VCaP (cell line): ENCODE measurements around the gene FBXO34.

Experiments
- H3K27ac ChIP-seq: fragments of 450-650 bp; 2 replicates; pipeline ENCODE4 v1.5.1; 2017
- TF ChIP-seq, protein P1 (sequence below): fragments of 450-650 bp; conservative IDR thresholded peaks from 2 replicates; pipeline ENCODE4 v1.5.1; 2017; ENCODE audit warnings: mild to moderate bottlenecking, moderate library complexity

FBXO34 gene

DNA sequence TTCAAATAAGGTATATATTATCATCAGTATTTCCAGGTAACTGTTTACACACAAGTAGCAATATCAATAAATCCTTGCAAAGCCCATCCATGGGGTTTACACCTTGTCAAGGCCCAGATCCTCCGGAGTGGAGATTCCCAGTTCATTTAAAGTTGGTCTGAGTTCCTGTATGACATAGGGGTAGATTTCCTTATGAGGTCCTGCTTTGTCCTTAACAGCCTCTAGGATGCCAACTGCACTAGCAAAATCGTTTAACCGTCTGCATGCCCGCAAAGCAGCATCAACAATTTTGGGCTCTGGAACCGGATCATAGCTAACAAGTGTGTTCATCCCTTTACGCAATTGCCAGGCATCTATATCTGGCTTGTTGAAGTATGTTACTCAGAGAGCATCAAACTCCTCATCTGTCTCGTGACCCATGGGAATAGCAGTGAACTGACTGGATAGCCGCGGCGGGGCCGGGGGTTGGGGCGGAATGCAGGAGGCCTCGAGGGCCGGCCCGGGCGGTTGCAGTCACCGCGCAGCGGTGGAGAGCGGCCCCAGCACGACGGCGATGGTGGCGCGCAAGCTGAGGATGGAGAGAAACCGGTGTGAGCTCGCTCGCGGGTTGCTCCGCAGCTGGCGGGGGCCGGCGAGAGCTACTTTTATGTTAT lies 30.6 kb upstream of the FBXO34 start:
- TF ChIP-seq, protein P1, sequence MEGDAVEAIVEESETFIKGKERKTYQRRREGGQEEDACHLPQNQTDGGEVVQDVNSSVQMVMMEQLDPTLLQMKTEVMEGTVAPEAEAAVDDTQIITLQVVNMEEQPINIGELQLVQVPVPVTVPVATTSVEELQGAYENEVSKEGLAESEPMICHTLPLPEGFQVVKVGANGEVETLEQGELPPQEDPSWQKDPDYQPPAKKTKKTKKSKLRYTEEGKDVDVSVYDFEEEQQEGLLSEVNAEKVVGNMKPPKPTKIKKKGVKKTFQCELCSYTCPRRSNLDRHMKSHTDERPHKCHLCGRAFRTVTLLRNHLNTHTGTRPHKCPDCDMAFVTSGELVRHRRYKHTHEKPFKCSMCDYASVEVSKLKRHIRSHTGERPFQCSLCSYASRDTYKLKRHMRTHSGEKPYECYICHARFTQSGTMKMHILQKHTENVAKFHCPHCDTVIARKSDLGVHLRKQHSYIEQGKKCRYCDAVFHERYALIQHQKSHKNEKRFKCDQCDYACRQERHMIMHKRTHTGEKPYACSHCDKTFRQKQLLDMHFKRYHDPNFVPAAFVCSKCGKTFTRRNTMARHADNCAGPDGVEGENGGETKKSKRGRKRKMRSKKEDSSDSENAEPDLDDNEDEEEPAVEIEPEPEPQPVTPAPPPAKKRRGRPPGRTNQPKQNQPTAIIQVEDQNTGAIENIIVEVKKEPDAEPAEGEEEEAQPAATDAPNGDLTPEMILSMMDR = no peak
- H3K27ac ChIP-seq = no peak overlapping the region

DNA sequence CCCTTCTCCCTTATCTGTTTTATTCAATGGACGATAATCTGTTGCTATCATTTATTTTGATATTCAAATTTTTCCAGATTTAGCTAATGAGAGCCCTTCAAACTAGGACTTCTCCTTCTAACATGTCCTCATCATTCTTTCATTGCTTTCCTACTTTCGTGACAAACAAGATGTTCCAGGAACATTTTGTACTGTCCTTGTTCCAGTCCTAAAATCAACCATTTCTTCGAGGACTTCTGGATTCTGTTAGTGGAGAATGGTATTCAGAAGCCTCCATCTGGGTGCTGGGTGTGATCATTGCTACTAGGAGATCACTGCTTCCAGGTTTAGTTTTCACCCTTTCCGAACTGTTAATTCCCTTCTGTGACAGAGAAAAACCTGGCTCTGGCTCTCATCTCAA lies 29.5 kb upstream of the FBXO34 start:
- TF ChIP-seq, protein P1 = no peak
- H3K27ac ChIP-seq = no peak overlapping the region

DNA sequence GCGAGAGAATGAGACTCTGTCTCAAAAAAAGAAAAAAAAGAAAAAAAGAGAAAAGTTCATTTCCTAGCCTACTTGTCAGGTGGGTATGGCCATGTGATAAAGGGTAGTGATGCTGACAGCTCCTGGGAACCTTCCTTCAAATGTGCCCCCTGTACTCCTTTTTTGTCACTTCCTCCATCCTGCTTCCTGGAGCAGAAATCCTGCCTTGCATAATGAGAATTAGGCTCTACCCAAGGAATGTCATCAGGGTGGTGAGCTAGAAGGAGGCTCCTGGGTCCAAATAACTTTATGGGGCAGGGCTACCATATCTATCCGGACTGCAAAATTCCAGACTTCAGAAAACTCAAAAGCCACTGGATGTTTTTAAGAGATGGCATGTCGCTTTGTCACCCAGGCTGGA lies 27.8 kb upstream of the FBXO34 start:
- TF ChIP-seq, protein P1 = no peak
- no peak overlapping the region for H3K27ac ChIP-seq

DNA sequence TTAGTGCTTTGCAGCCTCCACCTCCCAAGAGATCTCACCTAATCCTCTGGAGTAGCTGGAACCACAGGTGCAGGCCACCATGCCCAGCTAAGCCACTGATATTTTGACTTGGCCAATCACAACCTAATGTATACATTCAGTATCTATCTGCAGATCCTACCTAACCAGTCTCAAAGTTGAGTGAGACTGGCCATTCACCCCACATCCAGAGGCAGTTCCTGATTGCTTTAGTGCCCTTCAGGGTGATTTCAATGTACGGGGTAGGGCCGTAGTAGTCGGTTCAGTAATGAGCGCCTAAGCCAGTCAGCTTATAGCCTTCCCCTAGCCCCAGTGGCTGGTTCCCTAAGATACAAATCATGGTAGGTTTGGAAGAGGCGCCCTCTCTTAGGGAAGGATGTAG lies 27.4 kb upstream of the FBXO34 start:
- TF ChIP-seq, protein P1 = no peak
- H3K27ac ChIP-seq = no peak overlapping the region

DNA sequence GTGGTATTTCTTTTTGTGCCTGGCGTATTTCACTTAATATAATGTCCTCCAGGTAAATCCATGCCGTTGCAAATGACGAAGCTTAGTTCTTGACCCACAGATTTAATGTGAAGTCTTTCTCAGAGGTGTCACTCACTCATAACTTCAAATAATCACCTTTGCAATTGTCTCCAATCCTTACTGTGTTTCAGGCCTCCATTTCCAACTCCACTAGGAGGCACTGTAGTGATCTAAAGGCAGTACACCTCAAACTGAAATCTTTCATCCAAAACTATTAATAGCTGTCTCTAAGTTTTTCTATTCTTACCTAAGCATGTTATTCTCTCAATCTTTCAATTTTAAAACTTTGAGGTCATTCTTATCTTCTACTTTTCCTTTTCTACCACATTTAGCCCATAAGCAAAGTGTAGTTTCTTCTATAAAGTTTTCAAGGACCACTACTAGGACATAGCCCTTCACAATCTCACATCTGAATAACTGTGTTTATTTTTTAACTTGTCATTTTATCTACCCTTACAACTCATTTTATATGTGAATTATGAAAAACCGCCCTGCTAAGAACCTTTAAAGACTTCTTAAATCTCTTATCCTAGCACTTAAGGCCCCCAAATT lies 25.5 kb upstream of the FBXO34 start:
- TF ChIP-seq, protein P1 = peak; percentile 68

DNA sequence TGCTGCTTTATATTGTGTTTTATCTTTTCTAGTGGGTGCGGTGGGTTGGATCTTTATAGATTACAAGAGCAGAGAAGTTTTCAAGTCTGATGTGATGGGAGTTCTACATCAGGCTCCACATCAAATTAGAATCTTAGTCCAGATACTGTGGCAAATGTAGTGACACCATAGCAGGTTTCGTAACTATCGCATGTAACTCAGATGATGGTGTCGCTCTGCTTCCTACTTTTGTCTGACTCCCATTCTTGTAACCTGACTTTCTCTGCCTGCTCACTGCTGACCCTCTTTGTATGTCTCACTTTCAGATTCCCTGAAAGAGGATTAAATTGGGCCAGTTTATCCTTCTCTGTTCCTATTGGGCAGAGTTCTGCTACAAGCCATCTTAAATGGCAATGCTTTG lies 22.8 kb upstream of the FBXO34 start:
- TF ChIP-seq, protein P1 = no peak
- no peak overlapping the region for H3K27ac ChIP-seq

More for the DNA sequence above, 25.5 kb upstream of the FBXO34 start:
- no peak overlapping the region for H3K27ac ChIP-seq

DNA sequence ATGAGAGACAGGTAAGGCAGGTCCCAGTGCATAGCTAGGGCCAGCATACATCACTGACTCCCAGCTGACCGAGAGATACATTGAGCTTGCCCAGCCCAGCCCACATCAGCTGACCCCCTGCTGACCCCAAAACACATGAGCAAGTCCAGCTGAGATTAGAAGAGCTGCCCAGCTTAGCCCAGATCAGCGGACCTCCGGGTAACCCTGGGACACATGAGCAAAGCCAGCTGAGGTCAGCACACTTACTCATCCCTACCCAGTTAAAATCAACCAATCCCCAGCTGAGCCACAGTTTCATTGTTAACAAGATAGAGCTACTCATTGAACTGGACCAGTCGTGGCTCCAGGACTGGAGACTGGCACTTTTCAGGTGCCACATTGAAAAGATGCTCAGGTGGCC lies 21.8 kb upstream of the FBXO34 start:
- TF ChIP-seq, protein P1 = no peak
- no peak overlapping the region for H3K27ac ChIP-seq
